Left lung (tissue), 10 donors: ENCODE measurements around the gene TAF1. TPM values are rescaled to one million over a fixed set of nuclear protein-coding genes. Genes with fewer than 3 reads are reported as not detected.

Experiments used
- ATAC-seq: fragments of 200-7000 bp; cut with Tn5 transposase; one replicate; pipeline ENCODE4 v1.9.1; 2020; ENCODE audit warnings: moderate library complexity
- DNase-seq, 4 donors: peaks; one replicate each; pipeline ENCODE4 v3.0.0-alpha.2; 2013 to 2020
- H3K27ac ChIP-seq, 2 donors: fragments of 200-600 bp; sonication (generic) in 1 of 2; one replicate each; pipeline versions ENCODE4 v1.5.0 to v1.8.0; 2020 to 2021
- H3K27me3 ChIP-seq, 2 donors: fragments of 200-600 bp; sonication (generic) in 1 of 2; one replicate each; pipeline versions ENCODE4 v1.5.0 to v1.8.0; 2020 to 2021
- H3K36me3 ChIP-seq, 2 donors: fragments of 200-600 bp; sonication (generic) in 1 of 2; one replicate each; pipeline versions ENCODE4 v1.5.0 to v1.8.0; 2020 to 2021
- H3K4me1 ChIP-seq, 2 donors: fragments of 200-600 bp; one replicate each; pipeline ENCODE4 v1.8.0; 2021
- H3K4me3 ChIP-seq, 2 donors: fragments of 200-600 bp; sonication (generic) in 1 of 2; one replicate each; pipeline versions ENCODE4 v1.5.0 to v1.8.0; 2020 to 2021; ENCODE audit warnings: mild to moderate bottlenecking in 1 of 2
- H3K9me3 ChIP-seq, 2 donors: fragments of 200-600 bp; sonication (generic) in 1 of 2; one replicate each; pipeline versions ENCODE4 v1.5.0 to v1.8.0; 2020 to 2021
- intact Hi-C, 2 donors: fragments of 100-400 bp; cut with DNase I; formaldehyde crosslinking; loops; one replicate each; pipeline versions ENCODE4 v1.11.2 to v1.14.2; 2022
- polyA plus RNA-seq, 6 donors: library from polyadenylated mRNA; unstranded; fragments of 120-200 nt; gene quantifications; one replicate each; pipeline ENCODE4 v1.2.1, GENCODE V29; 2013; ENCODE audit not compliant: insufficient read length in 6 of 6
- total RNA-seq, 2 donors: library from RNA; stranded (reverse); fragmentation: NEBNext Ultra II Directional; extraction: Animal tissue kit (Norgen Biotek cat#: 25700); gene quantifications; one replicate each; pipeline ENCODE4 v1.2.1, GENCODE V29; 2021
- TF ChIP-seq, protein P1 (sequence below), 2 donors: fragments of 200-600 bp; sonication (generic) in 1 of 2; IDR thresholded peaks; one replicate each; pipeline versions ENCODE4 v1.5.0 to v1.8.0; 2021; ENCODE audit warnings: antibody characterized with exemption in 2 of 2
- donor health status: DM: no; HTN: yes; CAD: no.
- donor health status: DM: no; HTN: no; CAD: no.

The TAF1 gene
- total and polyA plus RNA-seq, 8 donors, result 26.2 to 66.4 (median 59.1) TPM

GRCh38 chrX:71475785-71476540, 109.8 kb downstream of the TAF1 start:
- DNase-seq, result no peak
- no peak overlapping the region for H3K27ac ChIP-seq
- H3K27me3 ChIP-seq, result no peaks in the 10 kb centered on the region
- H3K9me3 ChIP-seq, result no peaks in the 10 kb centered on the region
- no peaks in the 10 kb centered on the region for H3K4me1 ChIP-seq
- no peaks in the 10 kb centered on the region for H3K36me3 ChIP-seq
- no peak overlapping the region for H3K4me3 ChIP-seq
- intact Hi-C loops, result no loop called here
- TF ChIP-seq, protein P1, sequence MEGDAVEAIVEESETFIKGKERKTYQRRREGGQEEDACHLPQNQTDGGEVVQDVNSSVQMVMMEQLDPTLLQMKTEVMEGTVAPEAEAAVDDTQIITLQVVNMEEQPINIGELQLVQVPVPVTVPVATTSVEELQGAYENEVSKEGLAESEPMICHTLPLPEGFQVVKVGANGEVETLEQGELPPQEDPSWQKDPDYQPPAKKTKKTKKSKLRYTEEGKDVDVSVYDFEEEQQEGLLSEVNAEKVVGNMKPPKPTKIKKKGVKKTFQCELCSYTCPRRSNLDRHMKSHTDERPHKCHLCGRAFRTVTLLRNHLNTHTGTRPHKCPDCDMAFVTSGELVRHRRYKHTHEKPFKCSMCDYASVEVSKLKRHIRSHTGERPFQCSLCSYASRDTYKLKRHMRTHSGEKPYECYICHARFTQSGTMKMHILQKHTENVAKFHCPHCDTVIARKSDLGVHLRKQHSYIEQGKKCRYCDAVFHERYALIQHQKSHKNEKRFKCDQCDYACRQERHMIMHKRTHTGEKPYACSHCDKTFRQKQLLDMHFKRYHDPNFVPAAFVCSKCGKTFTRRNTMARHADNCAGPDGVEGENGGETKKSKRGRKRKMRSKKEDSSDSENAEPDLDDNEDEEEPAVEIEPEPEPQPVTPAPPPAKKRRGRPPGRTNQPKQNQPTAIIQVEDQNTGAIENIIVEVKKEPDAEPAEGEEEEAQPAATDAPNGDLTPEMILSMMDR (IDR thresholded peaks at IDR 0.05), result no peak
- ATAC-seq, result no peak

GRCh38 chrX:71482228-71482958, 116.2 kb downstream of the TAF1 start:
- Histone ChIP-seq H3K4me1 (no peaks in the 10 kb centered on the region), H3K27ac (no peak overlapping the region), H3K9me3 (no peaks in the 10 kb centered on the region), H3K27me3 (no peaks in the 10 kb centered on the region), H3K4me3 (no peak overlapping the region), H3K36me3 (no peaks in the 10 kb centered on the region)
- intact Hi-C loops, result no loop called here
- TF ChIP-seq, protein P1 (IDR thresholded peaks at IDR 0.05), result no peak
- ATAC-seq (no peak), DNase-seq (no peak)

GRCh38 chrX:71487814-71488213, 121.7 kb downstream of the TAF1 start:
- no peaks in the 10 kb centered on the region for H3K9me3 ChIP-seq
- no peak overlapping the region for H3K4me3 ChIP-seq
- no peaks in the 10 kb centered on the region for H3K36me3 ChIP-seq
- TF ChIP-seq, protein P1 (IDR thresholded peaks at IDR 0.05), result no peak
- ATAC-seq (no peak), DNase-seq (no peak)
- H3K4me1 ChIP-seq, result no peaks in the 10 kb centered on the region
- intact Hi-C loops, result no loop called here
- H3K27ac ChIP-seq, result no peak overlapping the region
- H3K27me3 ChIP-seq, result no peaks in the 10 kb centered on the region

DNA sequence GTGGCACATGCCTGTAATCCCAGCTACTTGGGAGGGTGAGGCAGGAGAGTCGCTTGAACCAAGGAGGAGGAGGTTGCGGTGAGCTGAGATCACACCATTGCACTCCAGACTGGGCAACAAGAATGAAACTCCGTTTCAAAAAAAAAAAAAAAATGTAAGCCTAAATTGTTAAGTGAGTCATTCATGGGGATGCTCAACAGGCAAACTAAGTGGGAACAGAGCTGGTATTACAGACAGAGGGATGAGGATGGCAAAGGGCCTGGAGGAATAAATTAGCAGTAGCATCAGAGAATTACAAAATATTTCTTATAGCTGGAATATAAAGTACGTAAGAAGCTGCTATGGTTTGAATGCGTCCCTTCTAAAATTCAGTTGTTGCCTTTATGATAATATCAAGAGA, 123.4 kb downstream of the TAF1 start:
- intact Hi-C loops, result no loop called here
- H3K27me3 ChIP-seq, result no peaks in the 10 kb centered on the region
- H3K4me1 ChIP-seq, result no peaks in the 10 kb centered on the region
- H3K9me3 ChIP-seq, result no peaks in the 10 kb centered on the region
- no peaks in the 10 kb centered on the region for H3K36me3 ChIP-seq
- no peak overlapping the region for H3K4me3 ChIP-seq
- DNase-seq, result no peak
- TF ChIP-seq, protein P1 (IDR thresholded peaks at IDR 0.05), result no peak
- H3K27ac ChIP-seq, result no peak overlapping the region
- no peak for ATAC-seq
